Uterus (tissue), 2 donors: ENCODE measurements around the gene FOXP2.

Source experiments
- POLR2A ChIP-seq, 2 donors: fragments of 450-650 bp; IDR thresholded peaks; one replicate each; pipeline ENCODE4 v1.6.1; 2016; ENCODE audit warnings: antibody characterized with exemption in 2 of 2, mild to moderate bottlenecking in 1 of 2, moderate library complexity in 1 of 2
- TF ChIP-seq, protein P1 (sequence below), 4 experiments: fragments of 200-600 bp in 2 of 4; fragments of 450-650 bp in 2 of 4; sonication (generic) in 2 of 4; IDR thresholded peaks; one replicate each; pipeline ENCODE4 v1.5.1; 2016 to 2019; ENCODE audit warnings: antibody characterized with exemption in 4 of 4, mild to moderate bottlenecking in 2 of 4, moderate library complexity in 1 of 4

DNA sequence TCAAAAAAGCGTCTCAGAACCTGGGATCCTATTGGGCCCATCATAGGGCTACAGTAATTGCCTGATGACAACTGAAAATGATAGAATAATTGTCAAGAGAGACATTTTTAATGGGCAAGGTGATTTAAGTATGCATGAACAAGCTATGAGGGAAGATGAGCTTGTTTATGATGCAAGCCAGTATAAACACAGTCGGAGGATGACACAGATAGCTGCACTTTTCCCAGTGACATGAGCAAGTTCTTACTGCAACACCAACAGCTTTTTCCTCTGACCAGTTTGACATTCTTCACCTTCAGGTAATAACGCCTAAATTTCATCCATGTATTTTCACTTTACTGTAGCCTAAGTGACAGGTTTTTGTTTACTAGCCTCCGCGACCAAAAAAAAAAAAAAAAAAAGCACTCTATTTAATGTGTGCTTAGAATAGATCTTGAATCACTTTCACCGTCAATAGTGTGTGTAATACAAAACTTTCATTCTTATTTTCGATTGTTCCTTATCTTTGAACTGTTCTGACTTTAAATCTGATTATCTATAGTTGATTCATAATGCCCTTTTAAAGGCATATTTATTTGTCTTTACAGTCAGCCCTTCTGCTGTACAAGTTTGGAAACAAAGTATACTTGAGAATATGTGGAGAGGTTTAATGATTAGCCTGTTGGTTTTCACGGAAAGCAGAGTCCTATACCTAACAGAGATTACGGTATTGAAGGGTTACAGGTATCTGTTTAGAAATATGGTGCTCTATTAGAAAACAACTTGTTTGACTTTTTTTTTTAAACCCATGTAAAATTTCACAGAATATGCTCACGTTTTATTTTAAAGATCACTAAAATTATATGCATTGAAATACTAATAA is 1.7 kb downstream of the FOXP2 start:
- TF ChIP-seq, protein P1, sequence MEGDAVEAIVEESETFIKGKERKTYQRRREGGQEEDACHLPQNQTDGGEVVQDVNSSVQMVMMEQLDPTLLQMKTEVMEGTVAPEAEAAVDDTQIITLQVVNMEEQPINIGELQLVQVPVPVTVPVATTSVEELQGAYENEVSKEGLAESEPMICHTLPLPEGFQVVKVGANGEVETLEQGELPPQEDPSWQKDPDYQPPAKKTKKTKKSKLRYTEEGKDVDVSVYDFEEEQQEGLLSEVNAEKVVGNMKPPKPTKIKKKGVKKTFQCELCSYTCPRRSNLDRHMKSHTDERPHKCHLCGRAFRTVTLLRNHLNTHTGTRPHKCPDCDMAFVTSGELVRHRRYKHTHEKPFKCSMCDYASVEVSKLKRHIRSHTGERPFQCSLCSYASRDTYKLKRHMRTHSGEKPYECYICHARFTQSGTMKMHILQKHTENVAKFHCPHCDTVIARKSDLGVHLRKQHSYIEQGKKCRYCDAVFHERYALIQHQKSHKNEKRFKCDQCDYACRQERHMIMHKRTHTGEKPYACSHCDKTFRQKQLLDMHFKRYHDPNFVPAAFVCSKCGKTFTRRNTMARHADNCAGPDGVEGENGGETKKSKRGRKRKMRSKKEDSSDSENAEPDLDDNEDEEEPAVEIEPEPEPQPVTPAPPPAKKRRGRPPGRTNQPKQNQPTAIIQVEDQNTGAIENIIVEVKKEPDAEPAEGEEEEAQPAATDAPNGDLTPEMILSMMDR (IDR thresholded peaks at IDR 0.05) = no peak
- TF ChIP-seq POLR2A (IDR thresholded peaks at IDR 0.05) = no peak
